D341Med (cell line): ENCODE results near the gene BPTF.
"Not testable (repeated sequence)": the region's sequence is repeated elsewhere in the genome, so short reads cannot be mapped to it uniquely, and the experiment has no call there.

ENCODE experiments used
- DNase-seq: peaks from one replicate; pipeline ENCODE4 v3.0.0; 2012; ENCODE audit warnings: low spot score

Gene BPTF

DNA sequence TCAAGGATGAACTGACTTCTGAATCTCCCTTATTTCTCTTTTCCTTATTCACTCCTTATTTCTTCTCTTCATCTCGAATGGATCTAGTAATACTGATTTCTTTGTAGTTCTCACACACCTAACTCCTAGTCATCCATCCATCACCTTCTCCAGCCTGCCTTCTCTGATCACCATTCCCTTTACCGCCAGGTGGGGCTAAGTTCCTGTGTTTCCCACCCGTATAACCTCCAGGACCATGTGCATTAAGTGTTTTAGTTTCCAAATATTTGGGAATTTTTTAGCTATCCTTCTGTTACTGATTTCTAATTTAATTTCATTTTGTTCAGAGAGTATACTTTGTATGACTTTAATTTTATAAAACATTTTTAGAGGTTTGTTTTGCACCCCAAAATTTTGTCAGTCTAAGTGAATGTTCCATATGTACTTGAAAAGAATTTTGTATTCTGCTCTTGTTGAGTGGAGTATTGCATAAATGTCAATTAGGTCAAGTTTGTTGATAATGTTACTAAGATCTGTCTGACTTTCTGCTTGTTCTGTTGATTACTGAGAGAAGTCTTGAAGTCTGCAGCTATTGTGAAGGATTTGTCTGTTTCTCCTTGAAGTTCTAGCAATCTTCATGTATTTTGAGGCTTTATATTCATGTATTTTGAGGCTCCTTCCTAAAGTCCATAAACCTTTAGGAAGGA lies 8.8 kb downstream of the BPTF start:
- DNase-seq = no peak

DNA sequence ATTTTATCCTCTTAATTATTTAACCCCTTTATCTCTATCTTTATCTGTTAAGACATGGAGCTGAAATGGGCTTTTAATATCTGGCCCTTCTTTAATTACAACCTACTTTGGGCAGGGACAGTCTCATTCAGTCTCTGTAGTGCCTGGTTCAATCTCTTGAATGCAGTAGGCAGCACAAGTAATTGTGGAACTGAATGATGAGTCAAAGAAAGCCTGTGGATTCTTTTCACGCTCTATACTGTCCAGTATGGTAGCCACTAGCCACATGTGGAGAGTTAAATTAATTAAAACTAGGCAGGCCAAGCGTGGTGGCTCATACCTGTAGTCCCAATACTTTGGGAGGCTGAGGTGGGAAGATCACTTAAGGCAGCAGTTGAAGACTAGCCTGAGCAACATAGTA lies 9.3 kb downstream of the BPTF start:
- DNase-seq = no peak

DNA sequence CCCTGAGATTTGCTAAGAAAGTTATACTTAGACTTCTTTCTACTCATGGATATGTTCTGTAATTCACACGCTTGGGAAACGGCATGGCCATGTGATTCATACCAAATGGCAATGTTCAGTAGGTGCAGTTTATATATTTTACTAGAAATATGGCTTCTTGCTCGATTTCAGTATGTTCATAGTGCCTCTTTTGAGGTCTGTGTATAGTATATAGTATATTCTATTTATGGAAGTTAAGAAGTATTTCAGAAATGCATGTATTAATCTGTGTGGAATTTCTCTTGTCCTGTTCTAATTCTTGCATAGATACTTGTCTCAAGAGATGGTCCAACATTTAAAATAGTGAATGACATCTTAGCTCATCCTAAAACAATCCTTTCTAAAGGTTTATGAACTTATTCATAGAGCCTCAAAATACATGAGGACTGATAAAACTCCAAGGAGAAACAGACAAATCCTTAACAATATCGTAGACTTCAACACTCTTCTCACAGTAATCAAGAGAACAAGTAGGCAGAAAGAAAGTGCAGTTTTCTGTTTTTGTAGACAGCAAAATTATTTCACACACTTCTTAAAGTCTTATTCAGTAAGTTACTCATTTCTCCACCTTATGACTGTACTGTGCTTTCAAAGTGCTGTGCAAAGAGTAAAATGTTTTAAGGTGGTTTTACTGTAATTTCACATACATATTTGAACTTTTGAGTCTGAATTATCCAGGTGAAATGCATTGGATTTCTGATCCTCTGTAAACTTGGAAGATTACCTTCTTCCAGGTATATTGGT lies 11.1 kb downstream of the BPTF start:
- DNase-seq = no peak

GRCh38 chr17:67837965-67838364 lies 12.7 kb downstream of the BPTF start:
- DNase-seq = no peak

DNA sequence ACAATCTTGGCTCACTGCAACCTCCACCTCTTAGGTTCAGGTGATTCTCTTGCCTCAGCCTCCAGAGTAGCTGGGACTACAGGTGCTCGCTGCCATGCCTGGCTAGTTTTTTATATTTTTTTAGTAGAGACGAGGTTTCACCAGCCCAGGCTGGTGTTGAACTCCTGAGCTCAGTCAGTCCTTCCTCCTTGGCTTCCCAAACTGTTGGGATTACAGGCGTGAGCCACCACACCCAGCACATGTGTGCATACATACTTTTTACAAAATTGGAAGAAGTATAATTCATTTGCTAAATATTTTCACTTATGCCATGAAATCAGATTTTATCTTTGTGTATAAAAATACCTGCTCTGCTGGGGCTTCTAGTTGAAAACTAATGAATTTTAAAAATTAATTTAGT lies 13.2 kb downstream of the BPTF start:
- DNase-seq = no peak

DNA sequence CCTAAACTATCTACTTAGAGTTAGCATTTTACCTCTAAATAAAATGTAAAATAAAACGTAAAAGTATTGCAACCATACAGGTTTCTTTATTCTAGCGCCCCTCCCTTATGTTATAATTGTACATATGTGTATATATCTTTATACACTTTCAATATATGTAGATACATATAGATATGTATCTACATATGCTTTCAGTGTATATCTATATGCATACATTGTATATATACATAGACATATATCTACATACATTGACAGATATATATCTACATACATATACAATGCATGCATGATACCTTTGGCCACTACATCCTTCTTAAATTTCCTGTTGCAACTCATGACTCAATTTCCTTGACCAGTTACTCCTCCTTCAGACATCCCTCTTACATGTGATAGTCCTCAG lies 16.7 kb downstream of the BPTF start:
- DNase-seq = no peak

DNA sequence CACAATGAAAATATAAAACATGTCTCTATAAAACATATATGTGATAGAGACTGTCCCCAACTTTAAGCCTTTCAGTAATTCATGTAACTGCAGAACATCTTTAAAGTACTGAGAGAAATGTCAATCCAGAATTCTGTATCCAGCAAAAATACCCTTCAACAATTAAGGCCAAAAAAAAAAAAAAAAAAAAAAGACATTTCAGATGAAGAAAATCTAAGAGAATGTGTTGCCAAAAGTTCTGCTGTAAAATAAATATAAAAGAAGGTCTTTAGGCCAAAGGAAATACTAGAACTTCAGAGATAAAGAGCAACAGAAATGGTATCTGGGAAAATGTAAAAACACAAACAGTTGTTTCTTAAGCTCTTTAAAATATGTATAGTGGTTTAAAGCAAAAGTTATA lies 17.3 kb downstream of the BPTF start:
- DNase-seq = no peak

- no peak for DNase-seq
Observed at GRCh38 chr17:67845374-67845773, 20.1 kb downstream of the BPTF start.

DNA sequence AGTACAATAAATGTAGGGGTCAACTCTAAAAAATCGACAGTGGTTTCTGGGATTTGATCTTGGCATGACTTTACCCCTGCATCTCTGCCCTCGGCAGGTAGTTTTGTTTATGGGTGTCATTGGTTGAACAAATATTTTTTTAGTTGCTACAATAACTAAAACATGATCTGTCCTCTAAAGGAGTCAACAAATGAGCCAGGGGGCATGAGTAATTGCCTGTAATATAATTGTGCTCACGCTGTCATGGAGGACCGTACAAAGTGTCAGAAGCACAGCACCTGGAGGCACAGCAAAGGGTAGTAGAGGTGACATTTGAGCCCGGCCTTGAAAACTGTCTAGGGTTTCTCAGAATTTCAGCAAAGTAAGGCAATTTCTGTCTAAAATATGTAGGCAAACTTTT lies 22.9 kb downstream of the BPTF start:
- not testable (repeated sequence) for DNase-seq

DNA sequence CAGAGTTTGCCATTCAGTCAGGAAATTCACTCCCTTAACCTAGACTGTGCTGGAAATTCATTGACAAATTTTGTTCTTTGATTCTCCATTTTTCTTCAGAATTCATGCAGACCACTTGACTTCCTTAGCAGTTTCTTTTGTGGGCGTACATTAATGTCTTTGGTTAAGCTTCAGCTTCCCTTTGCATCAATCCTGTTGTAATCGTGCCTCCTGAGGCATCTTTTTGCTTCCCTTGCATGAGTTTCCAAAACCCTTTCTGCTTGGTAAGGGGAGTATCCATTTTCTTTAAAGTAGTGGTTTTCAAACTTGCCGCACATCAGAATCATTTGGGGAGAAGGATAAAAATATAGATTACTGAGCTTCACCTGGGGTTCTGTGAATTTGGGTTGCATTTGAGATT lies 23.5 kb downstream of the BPTF start:
- DNase-seq = not testable (repeated sequence)

- no peak for DNase-seq
Observed at GRCh38 chr17:67850991-67851631, 25.8 kb downstream of the BPTF start.

DNA sequence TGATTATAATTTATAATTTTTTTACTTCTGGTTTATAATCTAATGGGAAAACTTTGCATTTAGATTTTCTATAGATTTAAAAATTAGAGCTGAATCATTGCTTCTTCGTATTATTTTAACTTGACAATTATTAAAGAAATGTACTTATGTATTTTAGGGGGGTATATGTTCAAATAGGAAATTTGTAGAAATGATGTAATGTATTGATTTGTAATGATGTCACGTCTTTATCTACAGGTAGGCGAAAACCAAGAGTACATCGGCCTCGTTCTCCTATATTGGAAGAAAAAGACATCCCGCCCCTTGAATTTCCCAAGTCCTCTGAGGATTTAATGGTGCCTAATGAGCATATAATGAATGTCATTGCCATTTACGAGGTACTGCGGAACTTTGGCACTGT lies 28.4 kb downstream of the BPTF start:
- no peak for DNase-seq

DNA sequence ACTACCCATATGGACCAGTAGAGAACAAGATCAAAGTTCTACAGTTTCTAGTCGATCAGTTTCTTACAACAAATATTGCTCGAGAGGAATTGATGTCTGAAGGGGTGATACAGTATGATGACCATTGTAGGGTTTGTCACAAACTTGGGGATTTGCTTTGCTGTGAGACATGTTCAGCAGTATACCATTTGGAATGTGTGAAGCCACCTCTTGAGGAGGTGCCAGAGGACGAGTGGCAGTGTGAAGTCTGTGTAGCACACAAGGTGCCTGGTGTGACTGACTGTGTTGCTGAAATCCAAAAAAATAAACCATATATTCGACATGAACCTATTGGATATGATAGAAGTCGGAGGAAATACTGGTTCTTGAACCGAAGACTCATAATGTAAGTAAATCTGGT lies 29.1 kb downstream of the BPTF start:
- no peak for DNase-seq

DNA sequence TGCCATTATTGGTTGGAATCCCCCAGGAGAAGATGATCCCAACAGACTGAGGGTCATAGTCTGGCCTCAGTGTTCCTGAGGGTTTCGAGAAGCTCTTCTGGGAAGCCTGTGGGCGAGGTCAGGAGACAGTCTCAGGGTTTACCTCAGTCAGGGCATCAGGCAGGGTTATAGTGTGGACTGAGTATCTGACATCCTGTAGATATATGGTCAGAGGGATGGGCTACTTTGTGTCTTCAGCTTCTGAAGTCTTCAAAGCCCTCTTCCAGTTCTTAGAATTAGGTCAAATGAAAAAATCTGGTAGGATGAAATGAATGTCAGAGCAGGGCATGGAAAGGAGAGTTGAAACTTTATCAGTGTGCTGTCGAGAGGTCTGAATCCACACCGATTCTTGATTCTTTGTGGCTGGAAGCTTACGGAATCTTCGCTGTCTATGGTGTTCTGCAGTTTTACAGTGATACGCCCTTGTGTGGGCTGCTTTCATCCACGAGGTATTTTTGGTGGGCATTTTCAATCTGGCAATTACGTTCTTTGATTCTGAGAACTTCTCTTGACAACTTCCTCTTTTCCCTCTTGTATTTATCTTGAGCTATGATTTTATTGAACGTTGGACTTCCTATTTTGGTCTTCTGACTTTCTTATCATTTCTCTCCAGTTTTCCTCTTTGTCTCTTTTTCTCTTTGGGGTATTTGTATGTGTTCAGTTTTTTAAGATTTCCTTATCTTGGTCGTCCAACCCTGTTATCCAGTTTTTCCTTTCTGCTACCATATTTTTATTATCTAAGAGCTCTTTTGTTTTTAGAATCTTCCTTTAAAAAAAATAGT lies 30.4 kb downstream of the BPTF start:
- DNase-seq = no peak

DNA sequence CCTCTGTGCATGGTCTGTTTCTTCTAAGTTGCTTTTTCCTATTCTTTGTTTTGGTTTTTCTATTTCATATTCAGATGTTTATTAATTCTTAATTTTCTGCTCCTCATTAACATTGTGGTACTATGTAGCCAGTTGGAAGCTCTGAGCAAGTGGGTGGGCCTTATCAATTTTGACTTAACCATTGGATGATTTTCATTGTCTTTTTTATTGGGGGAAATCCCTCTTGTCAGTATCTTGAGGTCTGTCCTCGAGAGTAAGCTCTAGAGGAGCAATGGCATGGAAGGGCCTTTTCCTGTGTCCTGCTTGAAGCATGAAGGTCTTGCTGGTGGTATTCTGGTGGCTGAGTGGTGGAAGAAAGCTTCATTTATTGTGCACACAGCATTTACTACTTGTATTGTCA lies 31.1 kb downstream of the BPTF start:
- not testable (repeated sequence) for DNase-seq

GRCh38 chr17:67862614-67863217 lies 37.4 kb downstream of the BPTF start:
- DNase-seq = no peak

DNA sequence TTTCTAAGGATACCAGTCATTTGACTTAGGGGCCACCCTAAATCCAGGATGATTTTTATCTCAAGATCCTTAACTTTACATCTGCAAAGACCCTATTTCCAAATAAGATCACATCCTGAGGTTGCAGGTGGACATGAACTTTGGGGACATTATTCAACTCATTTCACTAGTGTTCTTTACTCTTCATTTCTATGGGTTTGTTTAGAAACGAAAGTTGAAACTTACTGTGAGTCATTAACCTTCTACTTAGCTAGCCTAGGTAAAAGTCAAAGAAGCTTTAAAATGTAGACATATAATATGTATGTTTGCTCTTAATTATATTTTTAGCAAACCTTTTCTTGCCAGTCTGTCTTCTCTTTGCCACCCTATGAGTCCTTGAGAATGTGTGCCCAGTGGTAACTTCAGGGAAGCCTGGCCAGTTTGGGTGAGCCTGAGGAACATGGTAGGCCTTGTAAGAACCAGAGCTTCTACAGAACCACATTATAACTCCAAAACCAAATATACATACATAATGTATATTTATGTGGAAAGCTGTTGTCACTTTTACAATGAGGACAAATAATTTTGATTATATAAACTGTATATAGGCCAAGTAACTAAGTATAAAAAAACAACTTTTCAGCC lies 38.4 kb downstream of the BPTF start:
- no peak for DNase-seq

GRCh38 chr17:67865438-67865837 lies 40.1 kb downstream of the BPTF start:
- no peak for DNase-seq

DNA sequence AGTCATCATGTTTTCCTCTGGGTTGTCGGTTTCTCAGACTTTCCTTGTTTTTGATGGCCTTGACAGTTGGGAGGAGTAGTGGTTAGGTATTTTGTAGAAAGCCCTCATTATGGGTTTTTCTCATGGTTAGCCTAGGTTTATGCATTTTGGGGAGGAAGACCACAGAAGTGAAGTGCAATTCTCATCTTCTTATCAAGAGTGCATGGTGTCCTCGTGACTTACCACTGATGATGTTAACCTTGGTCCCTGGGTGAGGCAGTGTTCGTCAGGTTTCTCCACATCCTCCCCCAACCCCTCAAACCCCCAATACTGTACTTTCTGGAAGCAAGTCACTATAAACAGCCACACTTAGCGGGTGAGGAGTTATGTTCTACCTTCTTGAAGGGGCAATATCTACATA lies 42.3 kb downstream of the BPTF start:
- DNase-seq = no peak

DNA sequence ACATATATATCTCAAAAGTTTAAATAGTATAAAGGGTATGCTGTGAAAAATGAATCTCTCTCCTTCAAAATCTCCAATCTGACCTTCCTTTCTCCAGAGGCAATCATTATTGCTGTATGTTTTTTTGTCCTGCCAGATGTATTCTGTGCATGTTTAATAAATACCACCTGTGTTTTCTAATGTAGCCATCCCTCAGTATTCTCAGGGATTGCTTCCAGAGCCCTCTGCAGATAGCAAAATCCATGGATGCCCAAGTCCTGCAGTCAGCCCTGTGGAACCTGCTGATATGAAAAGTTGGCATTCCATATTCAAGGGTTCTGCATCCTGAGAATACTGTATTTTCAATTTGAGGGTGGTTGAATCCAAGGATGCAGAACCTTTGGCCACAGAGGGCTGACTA lies 42.9 kb downstream of the BPTF start:
- DNase-seq = no peak

- DNase-seq = peak; percentile 59
Observed at GRCh38 chr17:67879662-67880061, 54.4 kb downstream of the BPTF start.

DNA sequence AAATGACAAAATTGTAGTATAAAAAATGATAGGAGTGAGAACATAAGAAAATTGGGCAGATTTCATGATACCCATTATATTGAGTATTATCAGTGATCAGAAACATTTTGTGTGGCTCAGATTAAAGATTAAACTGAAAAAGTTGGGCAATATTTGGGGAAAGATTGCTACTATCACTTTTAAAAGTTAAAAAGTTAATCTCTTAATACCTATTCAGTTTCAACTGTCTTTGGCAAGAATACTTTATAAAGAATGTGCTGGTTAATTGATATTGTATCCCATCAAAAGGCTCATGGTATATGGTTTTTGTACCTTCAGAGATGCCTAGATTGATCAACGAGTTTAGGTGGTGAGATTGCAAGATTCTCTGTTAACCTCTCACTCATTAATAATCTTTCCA lies 55.8 kb downstream of the BPTF start:
- DNase-seq = no peak
